Activated gamma-delta T cell (primary cell): Measurements from ENCODE around the gene NRIP1.

ENCODE experiments used
- DNase-seq: peaks from one replicate; lab custom pipeline; 2025; lab: John Stamatoyannopoulos, UW

Gene NRIP1

GRCh38 chr21:15063814-15064575 lies 805 bp downstream of the NRIP1 start:
- DNase-seq: no peak

GRCh38 chr21:15063081-15063813 lies 1.6 kb downstream of the NRIP1 start:
- DNase-seq: no peak

GRCh38 chr21:15062606-15062965 lies 2.2 kb downstream of the NRIP1 start:
- no peak for DNase-seq

DNA sequence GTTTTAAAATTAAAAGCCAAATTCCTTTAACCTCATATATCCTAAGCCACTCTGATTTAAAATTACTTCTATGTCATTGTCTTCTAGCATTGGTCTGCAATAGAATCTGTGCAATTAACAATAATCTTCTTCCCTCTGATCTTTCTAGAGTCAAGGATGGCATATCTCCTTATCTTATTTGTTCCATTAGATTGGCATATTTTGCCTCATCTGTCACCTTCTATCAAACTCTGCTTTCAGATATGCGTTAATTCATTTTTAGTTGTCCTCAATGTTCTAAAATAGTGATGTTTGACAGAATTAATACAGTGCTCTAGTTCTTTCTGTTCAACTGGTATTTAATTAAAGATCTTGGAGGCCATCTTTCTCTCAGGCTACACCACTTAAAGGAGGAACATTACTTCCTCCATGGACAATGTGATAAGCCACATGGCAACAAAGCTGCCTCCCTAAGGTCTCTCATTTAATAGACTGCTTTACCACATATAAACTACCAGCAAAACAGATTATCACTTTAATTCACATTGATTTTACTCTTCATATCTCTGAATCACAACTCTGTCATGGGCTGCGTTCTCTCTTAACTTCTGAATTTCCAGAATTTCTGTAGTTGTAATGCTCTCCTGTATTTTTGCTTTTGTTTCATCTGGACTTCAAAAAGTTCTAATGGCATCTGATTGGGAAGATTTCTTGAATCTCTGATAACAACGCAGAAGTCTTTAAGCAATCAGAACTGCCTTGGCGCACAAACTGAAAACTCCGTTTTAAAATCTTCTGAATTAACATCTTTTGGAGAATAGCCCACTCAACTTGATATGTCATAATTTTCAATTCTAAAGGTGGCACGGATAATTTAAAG lies 2.8 kb downstream of the NRIP1 start:
- no peak for DNase-seq

GRCh38 chr21:15061279-15061678 lies 3.5 kb downstream of the NRIP1 start:
- no peak for DNase-seq

DNA sequence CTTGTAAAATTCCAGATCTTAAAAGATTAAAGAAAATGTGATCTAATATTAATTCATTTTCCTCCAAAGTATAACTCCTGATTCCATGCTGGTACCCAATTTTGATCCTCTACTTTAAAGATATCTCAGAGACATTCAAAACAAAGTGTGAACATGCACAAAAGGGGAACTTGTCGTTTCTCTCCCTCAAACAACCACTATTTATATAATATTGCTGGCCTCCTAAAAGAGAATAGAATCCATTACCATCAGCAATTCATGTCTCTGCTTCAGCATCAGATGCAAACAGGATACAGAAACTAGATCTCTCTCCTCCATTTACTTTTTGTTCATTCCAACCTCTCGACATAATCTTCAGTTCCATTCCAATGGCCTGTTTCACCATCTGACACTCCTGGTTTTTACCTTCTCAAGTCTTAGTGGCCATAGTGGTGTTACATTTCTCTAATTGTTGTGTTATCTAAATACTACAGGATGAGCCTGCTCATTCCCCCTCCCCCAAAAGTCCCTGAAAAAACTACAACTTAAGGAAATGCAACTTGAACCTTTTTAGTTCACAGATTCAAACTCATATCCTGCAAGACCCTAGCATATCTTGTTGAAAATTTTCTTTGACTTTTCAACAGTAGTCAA lies 4.1 kb downstream of the NRIP1 start:
- no peak for DNase-seq

DNA sequence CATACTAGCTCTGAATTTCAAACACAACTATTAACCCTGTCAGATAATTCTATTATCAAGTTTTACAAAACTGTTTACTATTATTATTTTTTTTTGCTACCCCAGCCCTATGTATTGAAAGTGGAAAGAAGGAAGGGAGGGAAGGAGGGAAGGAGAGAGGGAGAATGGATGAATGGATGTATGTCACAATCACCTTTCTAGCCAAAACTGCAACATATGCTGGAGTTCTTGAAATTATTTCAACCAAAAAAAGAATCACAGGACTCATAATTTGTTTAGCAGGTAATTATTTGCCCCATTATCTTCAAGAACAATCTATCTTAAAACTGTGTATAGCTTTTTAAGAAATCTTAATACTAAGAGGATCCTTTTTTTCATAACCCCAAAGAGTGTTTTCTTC lies 5.4 kb downstream of the NRIP1 start:
- no peak for DNase-seq

GRCh38 chr21:15058854-15059263 lies 5.9 kb downstream of the NRIP1 start:
- no peak for DNase-seq

DNA sequence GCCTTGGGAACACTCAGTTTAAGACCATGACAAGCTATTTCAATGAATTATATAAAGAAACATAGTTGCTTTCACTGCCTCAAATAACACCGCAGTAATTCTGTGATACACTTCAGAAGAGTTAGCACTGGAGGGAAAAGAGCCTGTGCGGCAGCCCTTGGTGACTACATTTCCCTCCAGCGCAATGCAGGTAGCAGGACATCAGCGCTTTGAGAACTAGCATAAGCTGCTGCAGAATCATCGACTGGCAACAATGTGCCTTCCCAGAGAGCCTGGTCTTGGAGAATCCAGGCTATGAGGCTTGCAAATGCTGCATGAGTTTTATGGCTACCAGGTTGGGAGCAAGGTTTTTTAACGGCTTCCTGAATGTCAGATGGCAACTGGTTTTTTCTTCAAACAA lies 7.5 kb downstream of the NRIP1 start:
- no peak for DNase-seq

DNA sequence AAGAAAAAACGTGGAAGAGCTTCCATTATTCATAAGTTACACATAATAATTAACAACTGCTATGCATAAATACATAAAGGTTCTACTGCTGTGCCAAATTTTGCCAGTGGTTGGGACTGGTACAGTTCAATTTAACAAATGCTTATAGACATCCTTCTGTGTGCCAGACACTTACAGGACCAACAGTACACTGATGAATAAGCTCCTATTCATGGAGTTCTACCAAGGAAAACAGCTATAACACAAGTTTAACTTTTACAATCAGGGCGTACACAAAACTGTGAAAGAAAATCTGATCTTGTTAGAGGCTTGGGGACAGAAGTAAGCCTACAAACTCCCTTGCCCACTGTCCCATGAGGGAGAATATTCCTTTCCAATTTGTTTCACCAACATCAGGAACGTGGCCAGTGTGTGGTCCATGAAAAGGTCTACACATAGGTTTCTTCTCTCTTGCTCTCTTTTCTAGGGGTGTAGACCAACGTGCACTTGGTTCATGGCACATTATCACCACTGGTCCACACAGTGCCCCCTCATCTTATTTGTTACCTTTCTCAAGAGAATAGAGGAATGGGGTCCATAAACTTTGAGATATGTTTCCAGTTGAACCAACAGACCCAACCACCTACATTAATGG lies 10.1 kb downstream of the NRIP1 start:
- DNase-seq: no peak

DNA sequence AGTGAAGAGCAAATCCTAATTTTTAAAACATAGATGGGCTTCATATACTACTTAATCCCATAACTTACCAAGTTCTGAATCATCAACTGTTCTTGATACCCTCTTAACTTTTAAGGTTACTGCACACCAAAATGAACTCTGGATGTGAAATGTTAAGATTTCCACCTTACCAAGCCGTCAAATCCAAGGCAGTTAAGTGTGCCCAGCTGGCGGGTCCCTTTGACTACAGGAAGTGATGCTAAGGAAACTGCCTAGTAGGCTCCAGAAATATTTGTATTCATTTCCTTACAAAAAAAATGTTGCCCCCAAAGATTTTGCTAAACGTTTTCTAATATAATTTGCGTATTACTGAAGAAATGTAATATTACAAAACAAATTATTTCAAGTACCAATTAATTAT lies 10.7 kb downstream of the NRIP1 start:
- DNase-seq: no peak

DNA sequence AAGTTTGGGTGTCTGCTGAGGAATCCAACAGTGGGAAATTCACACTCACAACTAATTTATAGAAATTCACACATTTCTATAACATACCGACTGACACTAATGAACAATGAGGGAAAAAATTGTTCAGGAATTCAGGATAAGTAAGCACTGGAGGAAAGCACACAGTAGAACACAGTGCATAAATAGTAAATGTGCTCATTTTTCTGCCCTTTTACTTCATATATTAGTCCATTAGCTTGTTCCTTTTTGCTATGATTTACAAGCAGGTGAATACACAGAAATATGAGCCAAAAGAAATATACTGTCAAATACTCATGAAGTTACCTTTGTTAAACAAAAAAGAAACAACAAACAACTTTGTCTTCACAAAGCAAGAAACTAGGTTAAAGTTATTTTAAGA lies 11.3 kb downstream of the NRIP1 start:
- no peak for DNase-seq

GRCh38 chr21:15052459-15052763 lies 12.4 kb downstream of the NRIP1 start:
- no peak for DNase-seq

- no peak for DNase-seq
Observed at GRCh38 chr21:15051644-15052458, 12.9 kb downstream of the NRIP1 start.

GRCh38 chr21:15050568-15051377 lies 14.0 kb downstream of the NRIP1 start:
- DNase-seq: no peak

- no peak for DNase-seq
Observed at GRCh38 chr21:15045017-15045416, 19.8 kb downstream of the NRIP1 start.

DNA sequence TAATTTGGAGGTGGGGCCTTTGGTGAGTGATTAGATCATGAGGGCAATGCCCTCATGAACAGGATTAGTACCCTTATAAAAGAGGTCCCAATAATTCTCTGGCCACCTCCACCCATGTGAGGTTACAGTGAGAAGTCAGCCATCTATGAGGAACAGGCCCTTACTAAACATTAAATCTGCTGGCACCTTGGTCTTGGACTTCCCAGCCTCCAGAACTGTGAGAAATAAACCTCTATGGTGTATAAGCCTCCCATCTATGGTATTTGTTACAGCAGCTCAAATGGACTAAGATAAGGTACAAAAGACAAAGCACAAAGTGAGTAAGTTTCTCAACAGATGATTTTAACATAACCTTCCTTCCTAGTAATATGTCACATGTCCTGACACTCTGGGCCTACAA lies 22.3 kb downstream of the NRIP1 start:
- no peak for DNase-seq

- no peak for DNase-seq
Observed at GRCh38 chr21:15039607-15040299, 25.0 kb downstream of the NRIP1 start.

GRCh38 chr21:15037900-15038293 lies 26.9 kb downstream of the NRIP1 start:
- no peak for DNase-seq
